ENCODE measurements around the gene THSD4.

Gene THSD4

GRCh38 chr15:71109130-71109529 lies 6.1 kb upstream of the THSD4 start:
- H3K27ac Mint-ChIP-seq: no peak overlapping the region
- intact Hi-C loops (cut with micrococcal nuclease): no loop called here
- peaks cover 9% of the 10 kb centered on the region for H3K27me3 Mint-ChIP-seq
- peaks cover 5% of the 10 kb centered on the region for H3K4me1 Mint-ChIP-seq (ENCODE audit: low read depth)
- H3K9me3 Mint-ChIP-seq: no peaks in the 10 kb centered on the region
- no peaks in the 10 kb centered on the region for H3K36me3 Mint-ChIP-seq (ENCODE audit: low read depth)
- no peak overlapping the region for H3K4me3 Mint-ChIP-seq

- Mint-ChIP-seq H3K27me3 (peaks cover 17% of the 10 kb centered on the region), H3K4me3 (no peak overlapping the region), H3K9me3 (no peaks in the 10 kb centered on the region), H3K4me1 (ENCODE audit: low read depth) (peaks cover 6% of the 10 kb centered on the region), H3K27ac (no peak overlapping the region), H3K36me3 (ENCODE audit: low read depth) (no peaks in the 10 kb centered on the region)
- intact Hi-C loops (cut with micrococcal nuclease): no loop called here
These were observed 5.4 kb upstream of the THSD4 start for GRCh38 chr15:71109905-71110304.

GRCh38 chr15:71110405-71111180 lies 4.7 kb upstream of the THSD4 start:
- intact Hi-C loops (cut with micrococcal nuclease): no loop called here
- peaks cover 21% of the 10 kb centered on the region for H3K27me3 Mint-ChIP-seq
- no peaks in the 10 kb centered on the region for H3K9me3 Mint-ChIP-seq
- H3K4me3 Mint-ChIP-seq: no peak overlapping the region
- no peaks in the 10 kb centered on the region for H3K36me3 Mint-ChIP-seq (ENCODE audit: low read depth)
- H3K27ac Mint-ChIP-seq: no peak overlapping the region
- peaks cover 11% of the 10 kb centered on the region for H3K4me1 Mint-ChIP-seq (ENCODE audit: low read depth)

GRCh38 chr15:71111181-71111565 lies 4.1 kb upstream of the THSD4 start:
- H3K27me3 Mint-ChIP-seq: peaks cover 26% of the 10 kb centered on the region
- peaks cover 14% of the 10 kb centered on the region for H3K4me1 Mint-ChIP-seq (ENCODE audit: low read depth)
- H3K4me3 Mint-ChIP-seq: no peak overlapping the region
- no peak overlapping the region for H3K27ac Mint-ChIP-seq
- no peaks in the 10 kb centered on the region for H3K9me3 Mint-ChIP-seq
- no peaks in the 10 kb centered on the region for H3K36me3 Mint-ChIP-seq (ENCODE audit: low read depth)
- intact Hi-C loops (cut with micrococcal nuclease): no loop called here

- peaks cover 34% of the 10 kb centered on the region for H3K27me3 Mint-ChIP-seq
- no peaks in the 10 kb centered on the region for H3K36me3 Mint-ChIP-seq (ENCODE audit: low read depth)
- H3K4me1 Mint-ChIP-seq (ENCODE audit: low read depth): peaks cover 13% of the 10 kb centered on the region
- intact Hi-C loops (cut with micrococcal nuclease): no loop called here
- H3K27ac Mint-ChIP-seq: no peak overlapping the region
- H3K4me3 Mint-ChIP-seq: no peak overlapping the region
- H3K9me3 Mint-ChIP-seq: no peaks in the 10 kb centered on the region
These were observed 3.3 kb upstream of the THSD4 start for GRCh38 chr15:71111950-71112349.

GRCh38 chr15:71112429-71112828 lies 2.8 kb upstream of the THSD4 start:
- Mint-ChIP-seq H3K4me1 (ENCODE audit: low read depth) (peaks cover 9% of the 10 kb centered on the region), H3K27me3 (peaks cover 39% of the 10 kb centered on the region), H3K9me3 (no peaks in the 10 kb centered on the region), H3K36me3 (ENCODE audit: low read depth) (no peaks in the 10 kb centered on the region), H3K27ac (no peak overlapping the region), H3K4me3 (no peak overlapping the region)
- intact Hi-C loops (cut with micrococcal nuclease): no loop called here

- H3K4me1 Mint-ChIP-seq (ENCODE audit: low read depth): peaks cover 9% of the 10 kb centered on the region
These were observed 1.1 kb upstream of the THSD4 start for GRCh38 chr15:71114066-71114680.

GRCh38 chr15:71115567-71116351 lies 488 bp downstream of the THSD4 start:
- Mint-ChIP-seq H3K27ac (no peak overlapping the region), H3K27me3 (peaks cover 54% of the 10 kb centered on the region), H3K36me3 (ENCODE audit: low read depth) (no peaks in the 10 kb centered on the region), H3K4me3 (peak overlapping the region; percentile 79), H3K9me3 (no peaks in the 10 kb centered on the region), H3K4me1 (ENCODE audit: low read depth) (peaks cover 9% of the 10 kb centered on the region)
- intact Hi-C loops (cut with micrococcal nuclease): loop anchor here (1.0 kb wide), 1 partner anchor 325 kb away; no protein-coding TSS in a partner anchor

More at GRCh38 chr15:71114066-71114680, 1.1 kb upstream of the THSD4 start:
- H3K27me3 Mint-ChIP-seq: peaks cover 54% of the 10 kb centered on the region
- H3K4me3 Mint-ChIP-seq: no peak overlapping the region
- no peaks in the 10 kb centered on the region for H3K36me3 Mint-ChIP-seq (ENCODE audit: low read depth)
- no peak overlapping the region for H3K27ac Mint-ChIP-seq
- intact Hi-C loops (cut with micrococcal nuclease): no loop called here
- no peaks in the 10 kb centered on the region for H3K9me3 Mint-ChIP-seq

- peaks cover 9% of the 10 kb centered on the region for H3K4me1 Mint-ChIP-seq (ENCODE audit: low read depth)
- no peak overlapping the region for H3K27ac Mint-ChIP-seq
- intact Hi-C loops (cut with micrococcal nuclease): no loop called here
These were observed 1.1 kb downstream of the THSD4 start for GRCh38 chr15:71116366-71116765.

GRCh38 chr15:71116942-71117341 lies 1.7 kb downstream of the THSD4 start:
- H3K36me3 Mint-ChIP-seq (ENCODE audit: low read depth): no peaks in the 10 kb centered on the region
- H3K27me3 Mint-ChIP-seq: peaks cover 52% of the 10 kb centered on the region
- H3K27ac Mint-ChIP-seq: no peak overlapping the region
- no peaks in the 10 kb centered on the region for H3K9me3 Mint-ChIP-seq
- intact Hi-C loops (cut with micrococcal nuclease): no loop called here
- H3K4me3 Mint-ChIP-seq: no peak overlapping the region
- H3K4me1 Mint-ChIP-seq (ENCODE audit: low read depth): peaks cover 9% of the 10 kb centered on the region

More at GRCh38 chr15:71116366-71116765, 1.1 kb downstream of the THSD4 start:
- Mint-ChIP-seq H3K36me3 (ENCODE audit: low read depth) (no peaks in the 10 kb centered on the region), H3K27me3 (peaks cover 54% of the 10 kb centered on the region), H3K9me3 (no peaks in the 10 kb centered on the region), H3K4me3 (no peak overlapping the region)

GRCh38 chr15:71117714-71118305 lies 2.5 kb downstream of the THSD4 start:
- Mint-ChIP-seq H3K4me1 (ENCODE audit: low read depth) (peaks cover 9% of the 10 kb centered on the region), H3K27me3 (peaks cover 51% of the 10 kb centered on the region), H3K9me3 (no peaks in the 10 kb centered on the region), H3K27ac (no peak overlapping the region), H3K4me3 (no peak overlapping the region), H3K36me3 (ENCODE audit: low read depth) (no peaks in the 10 kb centered on the region)
- intact Hi-C loops (cut with micrococcal nuclease): no loop called here

GRCh38 chr15:71118345-71118744 lies 3.1 kb downstream of the THSD4 start:
- Mint-ChIP-seq H3K9me3 (no peaks in the 10 kb centered on the region), H3K4me1 (ENCODE audit: low read depth) (peaks cover 9% of the 10 kb centered on the region), H3K27ac (no peak overlapping the region), H3K27me3 (peaks cover 52% of the 10 kb centered on the region), H3K4me3 (no peak overlapping the region), H3K36me3 (ENCODE audit: low read depth) (no peaks in the 10 kb centered on the region)
- intact Hi-C loops (cut with micrococcal nuclease): no loop called here

- no peak overlapping the region for H3K27ac Mint-ChIP-seq
- H3K4me3 Mint-ChIP-seq: no peak overlapping the region
- intact Hi-C loops (cut with micrococcal nuclease): no loop called here
- H3K36me3 Mint-ChIP-seq (ENCODE audit: low read depth): no peaks in the 10 kb centered on the region
- H3K27me3 Mint-ChIP-seq: peaks cover 52% of the 10 kb centered on the region
- H3K4me1 Mint-ChIP-seq (ENCODE audit: low read depth): peaks cover 9% of the 10 kb centered on the region
- H3K9me3 Mint-ChIP-seq: no peaks in the 10 kb centered on the region
These were observed 3.8 kb downstream of the THSD4 start for GRCh38 chr15:71118881-71119632.
